Choroid plexus epithelial cell (primary cell): ENCODE measurements around the gene RIMBP2.

ENCODE experiments used
- DNase-seq: peaks from one replicate; pipeline ENCODE4 v3.0.0-alpha.2; 2010; ENCODE audit warnings: low read depth
- H3K4me3 ChIP-seq: 2 replicates; pipeline ENCODE4 v1.5.1; 2011; ENCODE audit warnings: low read depth, mild to moderate bottlenecking, control low read depth, low read length, moderate library complexity
- TF ChIP-seq, protein P1 (sequence below): conservative IDR thresholded peaks from 2 replicates; pipeline ENCODE4 v1.5.1; 2011; ENCODE audit warnings: low read depth, mild to moderate bottlenecking, control low read depth, inconsistent platforms, low read length, moderate library complexity

Gene RIMBP2

DNA sequence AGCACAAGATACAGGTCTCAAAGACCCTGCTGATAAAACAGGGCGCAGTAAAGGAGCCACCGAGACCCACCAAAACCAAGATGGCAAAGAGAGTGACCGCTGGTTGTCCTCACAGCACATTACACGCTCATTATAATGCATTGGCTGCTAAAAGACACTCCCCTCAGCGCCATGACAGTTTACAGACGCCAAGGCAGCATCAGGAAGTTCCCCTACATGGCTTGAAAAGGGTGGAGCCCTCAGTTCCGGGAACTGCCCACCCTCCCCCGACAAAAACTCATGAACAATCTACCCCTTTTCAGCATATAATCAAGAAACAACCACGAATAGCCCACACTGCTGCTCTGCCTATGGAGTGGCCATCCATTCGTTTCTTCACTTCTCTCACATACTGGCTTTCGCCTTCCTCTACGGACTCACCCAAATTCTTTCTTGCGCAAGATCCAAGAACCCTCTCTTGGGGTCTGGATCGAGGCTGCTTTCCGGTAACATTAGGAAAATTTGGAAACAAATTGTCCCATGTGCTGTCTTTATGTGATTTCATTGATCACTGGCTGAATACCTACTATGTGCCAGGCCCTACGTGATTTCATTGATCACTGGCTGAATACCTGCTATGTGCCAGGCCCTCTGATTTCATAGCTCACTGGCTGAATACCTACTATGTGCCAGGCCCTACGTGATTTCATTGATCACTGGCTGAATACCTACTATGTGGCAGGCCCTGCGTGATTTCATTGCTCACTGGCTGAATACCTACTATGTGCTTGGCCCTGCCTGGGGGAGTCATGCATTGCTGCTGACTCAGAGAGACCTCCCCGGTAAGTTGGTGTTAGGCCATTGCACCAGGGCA lies 252.1 kb downstream of the RIMBP2 start:
- TF ChIP-seq, protein P1, sequence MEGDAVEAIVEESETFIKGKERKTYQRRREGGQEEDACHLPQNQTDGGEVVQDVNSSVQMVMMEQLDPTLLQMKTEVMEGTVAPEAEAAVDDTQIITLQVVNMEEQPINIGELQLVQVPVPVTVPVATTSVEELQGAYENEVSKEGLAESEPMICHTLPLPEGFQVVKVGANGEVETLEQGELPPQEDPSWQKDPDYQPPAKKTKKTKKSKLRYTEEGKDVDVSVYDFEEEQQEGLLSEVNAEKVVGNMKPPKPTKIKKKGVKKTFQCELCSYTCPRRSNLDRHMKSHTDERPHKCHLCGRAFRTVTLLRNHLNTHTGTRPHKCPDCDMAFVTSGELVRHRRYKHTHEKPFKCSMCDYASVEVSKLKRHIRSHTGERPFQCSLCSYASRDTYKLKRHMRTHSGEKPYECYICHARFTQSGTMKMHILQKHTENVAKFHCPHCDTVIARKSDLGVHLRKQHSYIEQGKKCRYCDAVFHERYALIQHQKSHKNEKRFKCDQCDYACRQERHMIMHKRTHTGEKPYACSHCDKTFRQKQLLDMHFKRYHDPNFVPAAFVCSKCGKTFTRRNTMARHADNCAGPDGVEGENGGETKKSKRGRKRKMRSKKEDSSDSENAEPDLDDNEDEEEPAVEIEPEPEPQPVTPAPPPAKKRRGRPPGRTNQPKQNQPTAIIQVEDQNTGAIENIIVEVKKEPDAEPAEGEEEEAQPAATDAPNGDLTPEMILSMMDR: no peak
- H3K4me3 ChIP-seq: no peak overlapping the region
- DNase-seq: no peak

DNA sequence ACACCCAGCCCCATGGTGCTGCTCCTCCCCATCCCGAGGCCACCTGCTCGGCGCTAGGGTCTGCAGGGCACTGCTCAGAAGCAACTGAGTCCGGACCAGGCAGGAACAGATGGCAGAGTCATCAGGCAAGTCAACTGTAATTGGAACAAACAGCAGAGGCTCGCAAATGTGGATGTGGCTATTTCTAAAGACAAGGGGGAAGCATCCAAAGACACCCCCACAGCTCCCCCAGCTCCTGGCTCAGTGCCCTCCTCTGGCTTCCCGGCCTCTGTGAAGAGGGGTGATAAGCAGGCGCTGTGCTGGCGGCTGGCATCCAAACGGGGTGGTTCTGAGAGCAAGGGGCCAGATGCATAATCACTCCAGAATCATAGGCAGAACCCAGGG lies 252.8 kb downstream of the RIMBP2 start:
- no peak overlapping the region for H3K4me3 ChIP-seq
- TF ChIP-seq, protein P1: no peak
- no peak for DNase-seq

DNA sequence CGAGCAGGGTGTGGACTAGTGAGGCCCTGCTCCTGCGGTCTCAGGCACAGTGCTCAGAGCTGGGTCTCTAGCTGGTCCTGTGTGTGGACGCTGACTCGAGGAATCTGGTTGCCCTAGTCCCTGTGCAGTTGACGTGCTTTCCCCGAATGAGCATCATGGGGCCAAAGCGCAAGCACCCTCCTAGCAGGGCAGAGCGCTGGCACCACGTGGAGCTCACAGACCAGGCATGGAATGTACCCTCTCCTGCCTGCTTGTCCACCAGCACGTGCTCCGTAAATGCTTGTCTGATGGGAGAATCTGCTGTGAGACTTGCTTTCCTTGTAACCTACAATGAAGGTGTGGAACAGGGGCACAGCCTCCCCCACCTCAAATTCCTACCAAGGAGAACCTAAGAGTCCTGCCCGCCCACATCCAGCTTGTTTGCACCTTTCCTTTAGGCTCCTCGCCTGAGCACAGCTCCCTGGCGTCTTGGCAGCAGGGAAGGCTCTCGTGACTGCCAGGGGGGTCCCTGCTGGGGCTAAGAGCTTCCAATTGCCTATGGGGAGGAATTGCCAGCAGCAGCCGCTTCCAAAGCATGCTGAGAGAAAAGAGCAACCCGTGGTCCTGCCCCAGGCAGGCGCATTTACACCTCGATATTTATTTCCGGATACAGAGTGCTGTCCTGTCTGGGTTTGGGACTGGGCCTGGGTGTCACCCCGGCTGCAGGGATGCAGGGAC lies 253.4 kb downstream of the RIMBP2 start:
- TF ChIP-seq, protein P1: no peak
- no peak for DNase-seq
- no peak overlapping the region for H3K4me3 ChIP-seq

DNA sequence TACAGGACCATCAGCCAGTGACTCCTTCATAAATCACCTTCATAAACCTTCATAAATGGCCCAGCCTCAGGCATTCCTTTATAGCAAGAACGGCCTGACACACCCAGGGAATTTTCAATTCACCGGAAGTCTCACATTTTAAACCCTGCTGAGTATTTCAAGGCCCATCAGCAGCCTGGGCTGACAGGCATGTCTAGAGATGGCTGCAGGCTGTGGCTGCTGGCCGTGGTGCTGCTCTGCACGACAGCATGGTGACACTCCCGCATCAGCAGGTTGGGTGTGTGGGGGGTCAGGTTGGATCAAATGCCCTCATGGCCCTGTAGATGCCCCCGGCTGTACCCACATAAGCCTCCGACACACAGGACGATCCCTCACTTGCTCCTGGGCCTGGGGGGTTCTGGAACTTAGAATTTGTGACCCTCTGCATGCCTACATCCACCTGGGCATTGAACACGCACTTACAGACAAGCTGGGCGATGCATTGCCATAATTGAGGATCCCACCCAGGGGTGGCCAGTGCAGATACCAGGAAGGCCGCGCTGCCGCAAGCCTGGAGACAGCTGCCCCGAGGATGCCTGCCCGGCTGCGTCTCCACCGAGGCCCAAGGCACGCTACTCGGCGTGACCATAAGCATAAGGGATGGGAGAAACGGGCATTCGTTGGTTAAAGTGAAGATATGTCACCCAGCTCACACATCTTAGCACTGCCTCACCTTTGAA lies 254.1 kb downstream of the RIMBP2 start:
- DNase-seq: no peak
- no peak overlapping the region for H3K4me3 ChIP-seq
- TF ChIP-seq, protein P1: no peak

DNA sequence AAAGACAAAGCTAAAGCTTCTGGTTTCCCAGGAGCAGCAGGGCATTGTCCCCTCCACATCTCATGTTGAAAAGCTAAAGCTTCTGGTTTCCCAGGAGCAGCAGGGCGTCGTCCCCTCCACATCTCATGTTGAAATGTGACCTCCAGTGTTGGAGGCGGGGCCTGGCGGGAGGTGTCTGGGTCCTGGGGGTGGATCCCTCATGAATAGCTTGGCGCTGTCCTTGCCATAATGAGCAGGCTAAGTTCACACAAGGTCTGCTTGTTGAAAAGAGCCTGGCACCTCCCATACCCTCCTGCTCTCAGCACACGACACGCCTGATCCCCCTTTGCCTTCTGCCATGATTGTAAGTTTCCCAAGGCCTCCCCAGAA lies 254.7 kb downstream of the RIMBP2 start:
- DNase-seq: no peak
- no peak overlapping the region for H3K4me3 ChIP-seq
- TF ChIP-seq, protein P1: no peak

DNA sequence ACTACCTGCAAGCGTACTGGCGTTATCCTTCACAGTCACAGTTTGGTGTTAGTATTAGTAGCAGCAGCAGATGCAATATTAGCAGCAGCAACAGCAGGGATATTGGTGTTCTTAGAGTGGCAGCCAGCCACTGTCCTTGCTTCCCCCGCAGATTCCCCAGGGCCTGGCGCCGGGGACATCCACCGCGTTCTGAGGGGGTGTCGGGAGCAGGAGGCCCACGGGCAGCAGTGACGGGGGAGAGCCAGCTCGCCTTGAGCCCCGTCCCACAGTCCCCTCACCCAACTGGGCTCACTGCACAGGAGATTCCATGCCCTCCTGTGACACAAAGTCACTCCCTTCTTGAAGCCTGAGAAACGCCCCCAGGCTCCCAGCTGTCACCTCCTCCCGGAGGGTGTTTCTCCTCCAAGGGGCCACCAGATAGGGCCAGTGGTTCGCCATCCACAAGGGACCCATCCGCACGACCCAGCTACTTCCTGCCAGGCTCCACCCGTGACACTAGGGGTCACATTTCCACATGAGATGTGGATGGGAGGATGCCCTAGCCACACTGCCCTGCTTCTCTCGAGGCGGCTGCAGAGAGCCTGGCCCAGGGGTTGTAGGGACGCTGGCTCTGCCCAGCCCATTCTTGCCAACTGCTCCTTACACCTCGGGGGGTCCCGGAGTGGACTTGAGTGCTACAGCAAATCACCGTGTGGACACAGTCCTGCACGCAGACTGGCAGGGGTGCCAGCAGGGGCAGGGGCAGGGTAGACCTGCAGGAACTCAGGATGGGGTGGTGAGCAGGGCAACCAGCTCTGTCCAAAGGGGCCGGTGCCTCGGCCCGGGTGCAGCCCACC lies 255.3 kb downstream of the RIMBP2 start:
- DNase-seq: no peak
- H3K4me3 ChIP-seq: no peak overlapping the region
- TF ChIP-seq, protein P1: no peak
